ENCODE results near the gene PHYHIPL. TPM values are rescaled to one million over a fixed set of nuclear protein-coding genes. Genes with fewer than 3 reads are reported as not detected.

PHYHIPL gene
- total and polyA plus RNA-seq, 2 of the 8 experiments (the other 6 are each of a cell fraction or from before 2014, with no cell fraction given), result 0.23 to 0.48 TPM

DNA sequence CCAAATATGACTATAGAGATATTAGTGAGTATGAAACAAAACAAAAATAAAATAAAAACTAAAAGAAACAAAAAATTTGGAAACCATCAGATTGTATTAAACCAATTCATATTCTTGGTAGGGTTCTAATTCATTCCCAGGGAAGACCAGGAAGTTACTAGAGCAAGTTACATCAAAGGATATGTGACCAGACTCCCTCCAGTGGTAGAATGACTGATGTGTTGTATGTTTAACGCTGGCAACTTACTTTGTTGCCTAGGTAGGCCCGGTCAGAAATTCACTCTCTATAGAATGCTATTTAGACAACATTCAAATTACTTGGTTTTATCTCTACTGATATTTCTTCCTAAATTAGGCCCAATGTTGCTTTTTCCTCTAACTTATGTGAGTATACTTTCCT, 5.2 kb downstream of the PHYHIPL start:
- Histone ChIP-seq H2AK5ac (ENCODE audit: low read depth, low read length) (no peak overlapping the region), H3K27me3 (replicated peaks in 1 of 4; ENCODE audit: control insufficient read depth in 3 of 4, extremely low read depth in 1 of 4, insufficient read depth in 3 of 4, low read length in 3 of 4) (peaks cover 0 to 13% (median 9%) of the 10 kb centered on the region in 4 experiments; a peak in 6 of 7 replicates), H3K4me3 (ENCODE audit: extremely low read depth in 1 of 4, insufficient read depth in 2 of 4, low read depth in 3 of 4, low read length in 4 of 4) (no peak overlapping the region), H4K91ac (replicated peaks; ENCODE audit: insufficient read length, low read length) (no peak overlapping the region), H2BK120ac (replicated peaks; ENCODE audit: low read depth, low read length) (no peak overlapping the region), H2BK20ac (ENCODE audit: low read length) (no peak overlapping the region), H3K4me1 (replicated peaks in 1 of 4; ENCODE audit: control insufficient read depth in 3 of 4, insufficient read depth in 4 of 4, low read length in 3 of 4) (no peaks in the 10 kb centered on the region), H3K9me3 (ENCODE audit: insufficient read depth in 2 of 2, low read depth in 1 of 2, low read length in 1 of 2) (no peaks in the 10 kb centered on the region), H2BK5ac (ENCODE audit: low read depth, low read length) (no peak overlapping the region), H3K9ac (replicated peaks in 1 of 4; ENCODE audit: extremely low read depth in 1 of 4, low read depth in 3 of 4, low read length in 3 of 4) (no peak overlapping the region), H3K4me2 (ENCODE audit: insufficient read depth in 1 of 2, low read depth in 2 of 2, low read length in 2 of 2) (no peak overlapping the region), H2BK15ac (ENCODE audit: low read length) (no peak overlapping the region), H3K4ac (replicated peaks; ENCODE audit: insufficient read length, low read depth, low read length) (no peak overlapping the region), H4K20me1 (replicated peaks in 1 of 2; ENCODE audit: control insufficient read depth in 1 of 2, insufficient read depth in 2 of 2, low read length in 2 of 2) (peaks cover 0 to 3% of the 10 kb centered on the region in 2 experiments), H2BK12ac (ENCODE audit: low read depth, low read length) (no peak overlapping the region), H2AFZ (ENCODE audit: low read length) (no peak overlapping the region), H3K36me3 (ENCODE audit: control insufficient read depth in 2 of 4, insufficient read depth in 4 of 4, low read length in 3 of 4) (no peaks in the 10 kb centered on the region), H3K14ac (ENCODE audit: insufficient read length) (no peak overlapping the region), H3K18ac (ENCODE audit: extremely low read depth, low read length) (no peak overlapping the region), H3K27ac (ENCODE audit: low read depth, low read length) (no peak overlapping the region), H3K23ac (ENCODE audit: insufficient read length) (no peak overlapping the region), H4K5ac (ENCODE audit: insufficient read length, low read depth, low read length) (no peak overlapping the region), H3K56ac (replicated peaks; ENCODE audit: insufficient read length, low read depth, low read length) (no peak overlapping the region), H3K79me1 (ENCODE audit: low read depth, low read length) (no peaks in the 10 kb centered on the region), H4K8ac (ENCODE audit: extremely low read depth, insufficient read depth, low read length) (no peak overlapping the region), H3K23me2 (ENCODE audit: low read depth, low read length) (peaks cover 2% of the 10 kb centered on the region; the same call in 1 of the 2 replicates), H3K79me2 (ENCODE audit: control insufficient read depth in 1 of 2, insufficient read depth in 2 of 2, low read length in 2 of 2) (no peaks in the 10 kb centered on the region)
- ChIA-PET POLR2A (ENCODE audit: partially characterized antibody) (no interaction called here), CTCF (ENCODE audit: partially characterized antibody) (interaction anchor here (0.7 to 3.2 kb wide), 6 partner anchors 116 to 236 kb away, joined by 3 to 25 read pairs (median 6); no protein-coding TSS in a partner anchor)
- DNase-seq (ENCODE audit: low read depth in 1 of 2, low spot score in 2 of 2) (no peak), FAIRE-seq (peak; percentile 62)
- WGBS, 2 experiments (ENCODE audit: extremely low coverage in 1 of 2, insufficient coverage in 1 of 2, insufficient read length in 1 of 2, insufficient replicate concordance in 2 of 2, low coverage in 1 of 2, low lambda C conversion rate in 2 of 2, missing lambda C conversion rate in 1 of 2), result 57% methylated on average over 2 of the region's 2 CpGs; no CpG with 5 or more reads in 1 of the 2 experiments
- TF ChIP-seq, protein P1, sequence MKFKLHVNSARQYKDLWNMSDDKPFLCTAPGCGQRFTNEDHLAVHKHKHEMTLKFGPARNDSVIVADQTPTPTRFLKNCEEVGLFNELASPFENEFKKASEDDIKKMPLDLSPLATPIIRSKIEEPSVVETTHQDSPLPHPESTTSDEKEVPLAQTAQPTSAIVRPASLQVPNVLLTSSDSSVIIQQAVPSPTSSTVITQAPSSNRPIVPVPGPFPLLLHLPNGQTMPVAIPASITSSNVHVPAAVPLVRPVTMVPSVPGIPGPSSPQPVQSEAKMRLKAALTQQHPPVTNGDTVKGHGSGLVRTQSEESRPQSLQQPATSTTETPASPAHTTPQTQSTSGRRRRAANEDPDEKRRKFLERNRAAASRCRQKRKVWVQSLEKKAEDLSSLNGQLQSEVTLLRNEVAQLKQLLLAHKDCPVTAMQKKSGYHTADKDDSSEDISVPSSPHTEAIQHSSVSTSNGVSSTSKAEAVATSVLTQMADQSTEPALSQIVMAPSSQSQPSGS (IDR thresholded peaks at IDR 0.05; ENCODE audit: low read length), result no peak
- TF ChIP-seq RAD21 (IDR thresholded peaks at IDR 0.05 in 1 of 2, conservative IDR thresholded peaks at IDR 0.05 in 1 of 2; ENCODE audit: low read depth in 2 of 2, low read length in 2 of 2), result peak; percentile 81 to 83
- TF ChIP-seq, protein P2, sequence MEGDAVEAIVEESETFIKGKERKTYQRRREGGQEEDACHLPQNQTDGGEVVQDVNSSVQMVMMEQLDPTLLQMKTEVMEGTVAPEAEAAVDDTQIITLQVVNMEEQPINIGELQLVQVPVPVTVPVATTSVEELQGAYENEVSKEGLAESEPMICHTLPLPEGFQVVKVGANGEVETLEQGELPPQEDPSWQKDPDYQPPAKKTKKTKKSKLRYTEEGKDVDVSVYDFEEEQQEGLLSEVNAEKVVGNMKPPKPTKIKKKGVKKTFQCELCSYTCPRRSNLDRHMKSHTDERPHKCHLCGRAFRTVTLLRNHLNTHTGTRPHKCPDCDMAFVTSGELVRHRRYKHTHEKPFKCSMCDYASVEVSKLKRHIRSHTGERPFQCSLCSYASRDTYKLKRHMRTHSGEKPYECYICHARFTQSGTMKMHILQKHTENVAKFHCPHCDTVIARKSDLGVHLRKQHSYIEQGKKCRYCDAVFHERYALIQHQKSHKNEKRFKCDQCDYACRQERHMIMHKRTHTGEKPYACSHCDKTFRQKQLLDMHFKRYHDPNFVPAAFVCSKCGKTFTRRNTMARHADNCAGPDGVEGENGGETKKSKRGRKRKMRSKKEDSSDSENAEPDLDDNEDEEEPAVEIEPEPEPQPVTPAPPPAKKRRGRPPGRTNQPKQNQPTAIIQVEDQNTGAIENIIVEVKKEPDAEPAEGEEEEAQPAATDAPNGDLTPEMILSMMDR (IDR thresholded peaks at IDR 0.05; ENCODE audit: control extremely low read depth in 1 of 3, insufficient read depth in 1 of 3, low read depth in 1 of 3, low read length in 3 of 3), result peak in 2 of 3 experiments; percentile 63 to 65; a peak in 3 of 4 replicates
- TF ChIP-seq, protein P3, sequence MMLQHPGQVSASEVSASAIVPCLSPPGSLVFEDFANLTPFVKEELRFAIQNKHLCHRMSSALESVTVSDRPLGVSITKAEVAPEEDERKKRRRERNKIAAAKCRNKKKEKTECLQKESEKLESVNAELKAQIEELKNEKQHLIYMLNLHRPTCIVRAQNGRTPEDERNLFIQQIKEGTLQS (IDR thresholded peaks at IDR 0.05; ENCODE audit: insufficient read depth, low read depth, low read length), result no peak
